ELR (cell line): ENCODE results near the gene PRKAR2A.
"Not testable (repeated sequence)": the region's sequence is repeated elsewhere in the genome, so short reads cannot be mapped to it uniquely, and the experiment has no call there.

Experiments
- DNase-seq: peaks from one replicate; pipeline ENCODE4 v3.0.0-alpha.2; 2015; ENCODE audit warnings: low read depth

Gene PRKAR2A

GRCh38 chr3:48778565-48778964, 69.1 kb downstream of the PRKAR2A start:
- not testable (repeated sequence) for DNase-seq

DNA sequence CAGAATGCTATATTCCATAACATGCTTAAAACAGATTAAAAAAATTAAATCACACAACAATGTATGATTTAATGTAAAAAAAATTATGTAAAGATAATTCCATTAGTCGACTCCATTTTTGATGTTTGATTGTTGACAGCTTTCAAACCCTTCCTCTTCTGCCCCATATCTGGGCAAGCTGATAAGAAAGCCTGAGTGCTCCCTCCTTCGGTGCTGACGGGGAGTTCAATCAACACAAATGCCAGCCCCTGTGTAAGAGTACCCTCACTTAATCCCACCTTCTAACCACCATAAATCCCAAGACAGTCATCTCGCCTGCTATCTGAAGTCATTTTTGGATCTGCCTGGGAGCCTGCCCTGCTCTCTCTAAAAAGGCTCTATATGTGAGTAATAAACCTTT, 70.8 kb downstream of the PRKAR2A start:
- DNase-seq = no peak

DNA sequence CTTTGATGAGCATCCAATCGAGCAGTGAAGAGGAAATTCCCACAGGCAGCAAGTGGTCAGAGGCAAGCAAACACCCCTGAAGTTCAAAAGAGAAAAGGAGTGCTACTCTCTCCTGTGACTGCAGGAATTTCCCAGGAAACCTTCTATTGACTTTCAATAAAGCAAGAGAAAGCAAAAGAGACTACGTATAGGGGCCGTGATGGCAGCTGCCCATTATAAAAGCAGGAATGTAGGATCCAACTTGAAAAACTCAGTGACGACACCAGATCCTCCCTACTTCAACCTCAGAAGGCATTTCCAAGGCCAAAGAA, 77.5 kb downstream of the PRKAR2A start:
- DNase-seq = no peak

DNA sequence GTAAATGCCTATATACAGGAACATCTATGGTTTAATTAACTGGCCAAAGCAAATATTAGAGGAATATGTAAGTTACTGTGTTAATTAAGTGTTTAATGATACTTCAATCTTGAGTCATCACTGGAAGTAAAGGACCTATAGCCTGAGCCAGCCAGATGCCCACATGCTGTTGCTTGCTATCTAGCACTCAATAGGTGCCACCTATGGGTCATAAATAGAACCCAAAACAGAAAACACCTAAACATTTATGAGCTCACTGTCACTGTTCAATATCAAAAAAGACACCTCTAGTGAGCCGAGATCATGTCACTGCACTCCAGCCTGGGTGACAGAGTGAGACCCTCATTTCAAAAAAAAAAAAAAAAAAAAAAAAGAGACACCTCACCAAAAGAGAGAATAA, 82.3 kb downstream of the PRKAR2A start:
- peak; percentile 33 for DNase-seq

GRCh38 chr3:48762816-48763215, 84.9 kb downstream of the PRKAR2A start:
- no peak for DNase-seq

DNA sequence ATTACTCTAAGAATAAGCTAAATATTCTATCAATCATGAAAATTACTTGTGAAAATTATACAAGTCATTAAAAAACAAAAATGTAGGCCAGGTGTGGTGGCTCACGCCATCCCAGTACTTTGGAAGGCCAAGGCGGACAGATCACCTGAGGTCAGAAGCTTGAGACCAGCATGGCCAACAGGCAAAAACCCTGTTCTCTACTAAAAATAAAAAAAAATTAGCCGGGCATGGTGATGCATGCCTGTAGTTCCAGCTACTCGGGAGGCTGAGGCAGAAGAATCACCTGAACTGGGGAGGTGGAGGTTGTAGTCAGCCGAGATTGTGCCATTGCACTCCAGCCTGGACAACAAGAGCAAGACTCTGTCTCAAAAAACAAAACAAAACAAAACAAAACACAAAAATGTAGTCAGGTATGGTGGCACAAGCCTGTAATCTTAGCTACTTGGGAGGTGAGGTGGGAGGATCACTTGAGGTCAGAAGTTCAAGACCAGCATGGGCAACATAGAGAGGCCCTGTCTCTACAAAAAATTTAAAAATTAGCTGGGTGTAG, 87.6 kb downstream of the PRKAR2A start:
- not testable (repeated sequence) for DNase-seq

DNA sequence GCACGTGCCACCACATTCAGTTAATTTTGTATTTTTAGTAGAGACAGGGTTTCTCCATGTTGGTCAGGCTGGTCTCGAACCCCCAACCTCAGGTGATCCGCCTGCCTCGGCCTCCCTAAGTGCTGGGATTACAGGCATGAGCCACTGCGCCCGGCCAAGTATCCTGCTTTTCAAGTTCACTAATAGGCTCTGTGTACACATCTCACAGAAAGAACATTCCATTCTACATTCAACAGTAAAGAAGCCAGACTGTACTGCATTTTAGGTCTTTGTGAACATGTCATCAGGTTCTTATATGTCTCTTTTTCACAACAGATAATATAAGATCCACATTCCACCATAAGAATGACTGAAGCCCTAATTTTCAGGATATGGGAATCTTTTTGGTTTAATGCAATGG, 88.1 kb downstream of the PRKAR2A start:
- DNase-seq = not testable (repeated sequence)

- no peak for DNase-seq
Measured at GRCh38 chr3:48759071-48759470, 88.6 kb downstream of the PRKAR2A start.

DNA sequence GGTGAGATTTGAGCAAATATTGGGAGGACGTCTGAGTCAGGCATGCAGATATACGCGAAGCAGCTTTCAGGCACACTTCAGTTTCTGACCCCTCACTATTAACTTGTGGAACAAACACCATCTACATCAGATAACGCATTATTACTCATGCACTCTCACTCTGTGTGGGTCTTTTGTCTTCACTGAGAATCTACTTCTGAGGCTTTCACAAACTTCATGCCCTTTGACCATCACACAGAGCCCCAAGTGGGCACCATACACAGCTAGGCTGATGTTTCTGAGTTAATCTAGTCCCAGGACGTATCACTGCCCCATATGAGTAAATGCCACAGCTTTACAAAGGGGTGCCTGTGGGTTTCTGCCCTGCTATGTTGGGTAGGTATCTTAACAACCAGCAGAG, 91.0 kb downstream of the PRKAR2A start:
- DNase-seq = no peak

- DNase-seq = no peak
Measured at GRCh38 chr3:48750856-48751255, 96.8 kb downstream of the PRKAR2A start.

- no peak for DNase-seq
Measured at GRCh38 chr3:48748754-48749153, 98.9 kb downstream of the PRKAR2A start.

DNA sequence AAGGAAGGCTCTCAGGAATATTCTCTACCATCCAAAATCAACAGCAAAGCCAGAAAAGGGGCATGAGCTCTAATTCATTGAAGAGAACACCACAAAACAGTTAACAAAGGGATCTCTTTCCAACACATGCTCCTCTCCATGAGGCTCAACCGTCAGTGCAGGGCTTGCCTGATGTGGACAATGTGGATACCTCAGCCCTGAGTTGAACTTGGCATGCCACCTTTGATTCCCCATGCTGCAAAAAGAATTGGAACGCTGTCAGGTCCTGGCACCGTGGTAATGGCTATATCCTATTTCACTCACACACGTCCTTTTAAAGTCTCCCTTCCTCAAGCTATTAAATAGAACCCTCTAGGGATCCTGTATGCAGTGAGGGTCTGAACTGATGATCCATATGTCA, 100.0 kb downstream of the PRKAR2A start:
- DNase-seq = no peak

DNA sequence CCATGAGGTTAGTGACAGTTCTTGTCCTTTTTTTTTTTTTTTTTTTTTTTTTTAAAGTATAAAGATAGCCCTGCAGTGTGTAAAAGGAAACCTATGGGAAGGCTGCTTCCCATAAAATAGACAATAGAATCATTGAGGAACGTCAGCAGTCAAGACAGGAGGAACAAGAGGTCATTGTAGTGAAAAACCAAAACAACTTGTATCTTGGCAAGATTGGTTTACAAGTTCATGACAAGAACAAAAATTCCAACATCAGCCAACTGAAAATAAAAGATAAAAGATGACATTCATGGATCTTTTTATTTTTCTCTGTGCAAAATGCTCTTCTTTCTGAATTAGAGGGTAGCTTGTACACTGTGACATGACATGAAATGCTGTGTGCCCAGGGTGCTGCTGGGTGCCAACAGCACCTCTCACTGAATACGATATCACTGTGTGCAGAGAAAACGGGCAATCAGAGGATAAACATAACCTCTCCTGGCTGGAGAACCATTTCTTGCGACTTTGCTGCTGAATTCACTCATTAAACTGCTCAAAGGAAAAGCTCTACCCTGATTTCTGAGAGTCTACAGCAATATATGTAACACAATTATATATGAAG, 100.6 kb downstream of the PRKAR2A start:
- no peak for DNase-seq

DNA sequence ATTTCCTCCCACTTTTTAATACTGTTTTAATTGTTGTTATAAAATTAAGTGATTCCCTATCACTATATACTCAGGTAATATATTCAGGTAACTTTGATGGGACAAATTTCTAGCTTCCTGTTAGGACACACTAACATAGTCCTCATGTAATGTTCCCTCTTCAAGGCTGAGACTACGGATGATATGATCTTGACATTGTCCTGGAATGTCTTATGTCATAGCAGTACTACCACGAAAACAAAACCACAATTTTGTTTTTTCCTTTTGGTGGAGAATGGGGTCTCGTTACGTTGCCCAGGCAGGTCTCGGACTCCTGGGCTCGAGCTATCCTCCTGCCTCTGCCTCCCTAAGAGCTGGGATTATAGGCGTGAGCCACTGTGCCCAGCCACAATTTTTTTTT, 103.9 kb downstream of the PRKAR2A start:
- no peak for DNase-seq

- not testable (repeated sequence) for DNase-seq
Measured at GRCh38 chr3:48741226-48741625, 106.4 kb downstream of the PRKAR2A start.

DNA sequence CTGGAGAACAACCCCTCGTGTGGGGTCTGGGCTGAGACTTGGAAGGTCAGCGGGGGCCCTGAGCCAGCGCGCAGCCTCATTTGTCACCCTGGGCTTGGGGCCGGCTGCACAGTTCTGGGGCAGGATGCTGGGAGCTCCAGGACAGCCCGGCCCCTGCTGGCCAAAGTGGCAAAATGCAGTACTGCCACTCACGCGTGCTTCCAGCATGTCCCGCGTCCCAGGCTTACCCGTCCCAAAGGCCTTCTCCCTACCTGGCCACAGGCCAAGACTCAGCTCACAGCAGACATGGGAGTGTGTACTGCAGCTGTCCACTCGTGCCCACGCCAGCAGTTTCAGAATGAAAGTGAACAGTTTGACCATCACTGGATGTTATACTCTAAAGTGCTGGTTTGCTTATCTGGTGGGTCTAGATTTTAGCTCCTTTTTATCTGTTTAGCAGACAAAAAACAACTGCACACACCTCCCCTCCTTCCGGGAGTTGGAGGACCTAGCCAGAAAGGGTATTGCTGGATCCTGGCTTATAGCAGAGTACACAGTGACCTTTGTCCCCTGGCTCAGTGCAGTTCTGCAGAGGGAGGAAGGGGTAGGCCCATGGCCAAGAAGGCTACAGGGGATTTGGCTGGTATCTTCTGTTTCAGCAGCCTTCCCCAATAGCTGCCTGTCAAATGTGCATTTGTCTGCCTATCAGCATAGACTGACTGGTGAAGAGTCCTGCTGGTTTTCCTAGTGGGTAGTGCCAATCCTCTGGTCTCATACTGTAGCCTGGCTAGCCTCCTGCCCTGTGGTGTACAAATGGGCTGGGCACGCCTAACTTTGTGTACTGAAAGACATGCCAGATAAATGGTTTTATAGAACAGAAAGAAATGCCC, 107.5 kb downstream of the PRKAR2A start:
- peak; percentile 81 for DNase-seq

- no peak for DNase-seq
Measured at GRCh38 chr3:48739617-48739954, 108.1 kb downstream of the PRKAR2A start.

GRCh38 chr3:48738926-48739616, 108.6 kb downstream of the PRKAR2A start:
- no peak for DNase-seq

GRCh38 chr3:48738144-48738536, 109.5 kb downstream of the PRKAR2A start:
- DNase-seq = no peak

- not testable (repeated sequence) for DNase-seq
Measured at GRCh38 chr3:48735075-48735767, 112.5 kb downstream of the PRKAR2A start.

GRCh38 chr3:48734541-48734940, 113.1 kb downstream of the PRKAR2A start:
- DNase-seq = not testable (repeated sequence)

- DNase-seq = not testable (repeated sequence)
Measured at GRCh38 chr3:48733752-48734518, 113.7 kb downstream of the PRKAR2A start.
